Vagina (tissue), 2 donors: ENCODE measurements around the gene MTMR1.

Experiments used
- POLR2A ChIP-seq, 2 donors: fragments of 450-650 bp; IDR thresholded peaks; one replicate each; pipeline ENCODE4 v1.6.1; 2017; ENCODE audit warnings: antibody characterized with exemption in 2 of 2, mild to moderate bottlenecking in 2 of 2, moderate library complexity in 2 of 2
- TF ChIP-seq, protein P1 (sequence below), 3 experiments: fragments of 450-650 bp in 2 of 3; fragments of 200-600 bp in 1 of 3; sonication (generic) in 1 of 3; IDR thresholded peaks; one replicate each; pipeline ENCODE4 v1.5.1; 2017 to 2019; ENCODE audit warnings: antibody characterized with exemption in 3 of 3, mild to moderate bottlenecking in 2 of 3, moderate library complexity in 2 of 3

DNA sequence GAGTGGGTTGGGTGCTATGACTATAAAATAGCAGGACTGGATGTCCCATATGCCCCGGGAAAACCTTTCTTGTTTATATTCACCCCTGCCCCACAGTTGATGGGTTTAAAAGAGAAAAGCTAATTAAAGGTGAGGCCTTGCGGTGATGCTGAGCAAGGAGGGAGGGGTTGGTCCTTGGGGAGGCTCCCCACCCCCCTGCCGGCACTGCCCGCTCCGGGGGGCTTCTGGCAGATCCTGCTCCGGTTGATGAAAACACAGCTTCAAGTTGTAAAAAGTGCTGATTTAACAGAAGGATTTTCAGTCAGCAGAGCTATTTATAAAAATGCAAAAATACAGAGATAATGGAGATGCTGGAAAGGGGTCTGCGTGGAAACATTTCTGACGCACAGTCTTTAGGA is 68.6 kb downstream of the MTMR1 start:
- TF ChIP-seq, protein P1, sequence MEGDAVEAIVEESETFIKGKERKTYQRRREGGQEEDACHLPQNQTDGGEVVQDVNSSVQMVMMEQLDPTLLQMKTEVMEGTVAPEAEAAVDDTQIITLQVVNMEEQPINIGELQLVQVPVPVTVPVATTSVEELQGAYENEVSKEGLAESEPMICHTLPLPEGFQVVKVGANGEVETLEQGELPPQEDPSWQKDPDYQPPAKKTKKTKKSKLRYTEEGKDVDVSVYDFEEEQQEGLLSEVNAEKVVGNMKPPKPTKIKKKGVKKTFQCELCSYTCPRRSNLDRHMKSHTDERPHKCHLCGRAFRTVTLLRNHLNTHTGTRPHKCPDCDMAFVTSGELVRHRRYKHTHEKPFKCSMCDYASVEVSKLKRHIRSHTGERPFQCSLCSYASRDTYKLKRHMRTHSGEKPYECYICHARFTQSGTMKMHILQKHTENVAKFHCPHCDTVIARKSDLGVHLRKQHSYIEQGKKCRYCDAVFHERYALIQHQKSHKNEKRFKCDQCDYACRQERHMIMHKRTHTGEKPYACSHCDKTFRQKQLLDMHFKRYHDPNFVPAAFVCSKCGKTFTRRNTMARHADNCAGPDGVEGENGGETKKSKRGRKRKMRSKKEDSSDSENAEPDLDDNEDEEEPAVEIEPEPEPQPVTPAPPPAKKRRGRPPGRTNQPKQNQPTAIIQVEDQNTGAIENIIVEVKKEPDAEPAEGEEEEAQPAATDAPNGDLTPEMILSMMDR (IDR thresholded peaks at IDR 0.05), result no peak
- TF ChIP-seq POLR2A (IDR thresholded peaks at IDR 0.05), result no peak
